SU-DHL-6 (cell line): Measurements from ENCODE around the gene PIGR.

Source experiments
- H2AFZ ChIP-seq: fragments of 200-600 bp; sonication (generic); 2 replicates; pipeline ENCODE4 v1.6.1; 2014; ENCODE audit warnings: low read depth, mild to moderate bottlenecking, moderate library complexity, mixed read lengths, antibody characterized with exemption, low read length; ENCODE audit not compliant: severe bottlenecking
- H3F3A ChIP-seq: fragments of 200-600 bp; shearing (Covaris generic); 2 replicates; pipeline ENCODE4 v1.6.0; 2016; ENCODE audit warnings: antibody characterized with exemption, mild to moderate bottlenecking; ENCODE audit not compliant: insufficient read depth
- H3K27ac ChIP-seq: fragments of 200-600 bp; sonication (generic); 2 replicates; pipeline ENCODE4 v1.5.1; 2016; ENCODE audit warnings: low read depth, mild to moderate bottlenecking, low read length, moderate library complexity, mixed read lengths
- H3K27me3 ChIP-seq: fragments of 200-600 bp; sonication (generic), shearing (Covaris generic); 2 replicates; pipeline ENCODE4 v1.6.0; 2014; ENCODE audit warnings: mild to moderate bottlenecking, low read length
- H3K36me3 ChIP-seq: fragments of 200-600 bp; sonication (generic); 2 replicates; pipeline ENCODE4 v1.6.1; 2014; ENCODE audit warnings: mild to moderate bottlenecking, low read length, mixed read lengths
- H3K4me2 ChIP-seq: fragments of 300-600, 200-600 bp; shearing (Covaris generic), sonication (generic); 2 replicates; pipeline ENCODE4 v1.6.0; 2014; ENCODE audit warnings: low read length, low read depth, mild to moderate bottlenecking; ENCODE audit not compliant: poor library complexity, severe bottlenecking
- H3K4me3 ChIP-seq: fragments of 200-600 bp; sonication (generic); 2 replicates; pipeline ENCODE4 v1.5.1; 2014; ENCODE audit warnings: antibody characterized with exemption, low read length, mild to moderate bottlenecking, mixed read lengths; ENCODE audit not compliant: insufficient read depth, poor library complexity, severe bottlenecking
- H3K79me2 ChIP-seq: fragments of 200-600 bp; sonication (generic); 2 replicates; pipeline ENCODE4 v1.6.1; 2014; ENCODE audit warnings: mild to moderate bottlenecking, low read length, moderate library complexity; ENCODE audit not compliant: insufficient read depth
- H3K9ac ChIP-seq: fragments of 200-600 bp; sonication (generic); 2 replicates; pipeline ENCODE4 v1.7.0; 2014; ENCODE audit warnings: mild to moderate bottlenecking, low read length
- H3K9me2 ChIP-seq: fragments of 200-600 bp; sonication (generic); replicated peaks from 2 replicates; pipeline ENCODE4 v1.6.1; 2014; ENCODE audit warnings: low read length; ENCODE audit not compliant: insufficient read depth
- H3K9me3 ChIP-seq: fragments of 200-600 bp; sonication (generic); 2 replicates; pipeline ENCODE4 v1.6.1; 2014; ENCODE audit warnings: low read length, mixed read lengths; ENCODE audit not compliant: insufficient read depth
- H4K20me1 ChIP-seq: fragments of 200-600 bp; sonication (generic); 2 replicates; pipeline ENCODE4 v1.6.1; 2014; ENCODE audit warnings: low read depth, mild to moderate bottlenecking, antibody characterized with exemption, low read length, moderate library complexity, mixed read lengths
- CTCF ChIP-seq: fragments of 200-600 bp; sonication (generic); IDR thresholded peaks from one replicate; pipeline ENCODE4 v1.5.1; 2017; ENCODE audit warnings: antibody characterized with exemption, mild to moderate bottlenecking, low read length, moderate library complexity; ENCODE audit not compliant: insufficient read depth, poor library complexity, severe bottlenecking
- EZH2phosphoT487 ChIP-seq: fragments of 200-600 bp; sonication (generic), shearing (Covaris generic); conservative IDR thresholded peaks from 2 replicates; pipeline ENCODE4 v1.6.1; 2018; ENCODE audit warnings: mild to moderate bottlenecking, antibody characterized with exemption, low read length, moderate library complexity, mixed read lengths

Gene PIGR

GRCh38 chr1:206953126-206953525 lies 6.9 kb upstream of the PIGR start:
- no peak overlapping the region for H3K27ac ChIP-seq
- no peaks in the 10 kb centered on the region for H3K9me3 ChIP-seq
- TF ChIP-seq CTCF (no peak), EZH2phosphoT487 (no peak)
- H3K4me3 ChIP-seq = no peak overlapping the region
- no peaks in the 10 kb centered on the region for H3K36me3 ChIP-seq
- no peaks in the 10 kb centered on the region for H3K79me2 ChIP-seq
- no peak overlapping the region for H3K4me2 ChIP-seq
- no peak overlapping the region for H2AFZ ChIP-seq
- H3K9me2 ChIP-seq = no peaks in the 10 kb centered on the region
- H3F3A ChIP-seq = no peaks in the 10 kb centered on the region
- H3K9ac ChIP-seq = no peak overlapping the region
- H4K20me1 ChIP-seq = no peaks in the 10 kb centered on the region
- no peaks in the 10 kb centered on the region for H3K27me3 ChIP-seq

- H3K79me2 ChIP-seq = no peaks in the 10 kb centered on the region
- H3K9me3 ChIP-seq = no peaks in the 10 kb centered on the region
- H2AFZ ChIP-seq = no peak overlapping the region
- H3K4me3 ChIP-seq = no peak overlapping the region
- no peak overlapping the region for H3K4me2 ChIP-seq
- no peak overlapping the region for H3K27ac ChIP-seq
- no peaks in the 10 kb centered on the region for H4K20me1 ChIP-seq
- H3K27me3 ChIP-seq = no peaks in the 10 kb centered on the region
- TF ChIP-seq CTCF (no peak), EZH2phosphoT487 (no peak)
- no peak overlapping the region for H3K9ac ChIP-seq
- no peaks in the 10 kb centered on the region for H3K9me2 ChIP-seq
- H3K36me3 ChIP-seq = no peaks in the 10 kb centered on the region
- H3F3A ChIP-seq = no peaks in the 10 kb centered on the region
Measured at GRCh38 chr1:206952171-206952570, 5.9 kb upstream of the PIGR start.

DNA sequence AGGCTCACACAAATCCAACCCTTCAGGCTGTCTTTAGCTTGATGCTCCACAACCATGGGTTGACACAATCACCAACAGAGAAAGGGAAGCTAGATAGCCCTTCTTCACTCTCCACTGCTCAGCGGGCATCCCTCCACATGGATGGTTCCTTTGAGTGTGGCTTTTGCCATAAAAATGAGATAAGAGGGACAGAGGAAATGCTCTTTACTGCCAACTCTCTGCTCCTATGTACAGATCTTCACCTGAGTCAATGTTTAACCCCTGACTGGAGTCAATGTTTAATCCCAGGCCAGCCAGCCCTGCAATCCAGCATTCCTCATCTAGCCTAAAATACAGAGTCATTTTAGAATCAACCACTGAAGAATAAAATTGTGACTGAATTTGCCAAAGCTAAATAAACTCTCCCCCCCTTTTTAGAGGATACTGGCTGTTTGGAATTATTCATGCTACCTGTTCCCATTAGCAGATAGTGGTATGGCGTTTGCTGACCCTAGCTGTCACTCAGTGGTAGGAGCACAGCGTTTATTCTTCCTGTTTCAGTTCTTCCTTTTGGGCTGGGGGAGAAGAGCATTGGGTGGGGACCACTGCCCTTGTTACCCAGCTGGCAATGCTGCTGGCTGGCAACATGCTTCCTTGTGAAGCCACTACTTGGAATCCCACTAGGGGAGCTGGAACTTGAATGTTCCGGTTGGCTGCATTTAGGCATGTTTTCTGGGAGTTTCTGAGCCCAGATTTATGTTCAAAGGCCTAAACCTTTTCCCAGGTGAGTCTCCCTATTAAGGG lies 5.2 kb upstream of the PIGR start:
- Histone ChIP-seq H3K9ac (no peak overlapping the region), H3K9me2 (no peaks in the 10 kb centered on the region), H3K9me3 (no peaks in the 10 kb centered on the region), H4K20me1 (no peaks in the 10 kb centered on the region), H3K4me2 (no peak overlapping the region), H3K4me3 (no peak overlapping the region), H3K27ac (no peak overlapping the region), H3K79me2 (no peaks in the 10 kb centered on the region), H2AFZ (no peak overlapping the region), H3F3A (no peaks in the 10 kb centered on the region), H3K27me3 (no peaks in the 10 kb centered on the region), H3K36me3 (no peaks in the 10 kb centered on the region)
- no peak for TF ChIP-seq EZH2phosphoT487
- no peak for TF ChIP-seq CTCF
